Measurements from ENCODE around the gene DOCK4.
"Not testable (repeated sequence)": the region's sequence is repeated elsewhere in the genome, so short reads cannot be mapped to it uniquely, and the experiment has no call there.

Gene DOCK4, protein sequence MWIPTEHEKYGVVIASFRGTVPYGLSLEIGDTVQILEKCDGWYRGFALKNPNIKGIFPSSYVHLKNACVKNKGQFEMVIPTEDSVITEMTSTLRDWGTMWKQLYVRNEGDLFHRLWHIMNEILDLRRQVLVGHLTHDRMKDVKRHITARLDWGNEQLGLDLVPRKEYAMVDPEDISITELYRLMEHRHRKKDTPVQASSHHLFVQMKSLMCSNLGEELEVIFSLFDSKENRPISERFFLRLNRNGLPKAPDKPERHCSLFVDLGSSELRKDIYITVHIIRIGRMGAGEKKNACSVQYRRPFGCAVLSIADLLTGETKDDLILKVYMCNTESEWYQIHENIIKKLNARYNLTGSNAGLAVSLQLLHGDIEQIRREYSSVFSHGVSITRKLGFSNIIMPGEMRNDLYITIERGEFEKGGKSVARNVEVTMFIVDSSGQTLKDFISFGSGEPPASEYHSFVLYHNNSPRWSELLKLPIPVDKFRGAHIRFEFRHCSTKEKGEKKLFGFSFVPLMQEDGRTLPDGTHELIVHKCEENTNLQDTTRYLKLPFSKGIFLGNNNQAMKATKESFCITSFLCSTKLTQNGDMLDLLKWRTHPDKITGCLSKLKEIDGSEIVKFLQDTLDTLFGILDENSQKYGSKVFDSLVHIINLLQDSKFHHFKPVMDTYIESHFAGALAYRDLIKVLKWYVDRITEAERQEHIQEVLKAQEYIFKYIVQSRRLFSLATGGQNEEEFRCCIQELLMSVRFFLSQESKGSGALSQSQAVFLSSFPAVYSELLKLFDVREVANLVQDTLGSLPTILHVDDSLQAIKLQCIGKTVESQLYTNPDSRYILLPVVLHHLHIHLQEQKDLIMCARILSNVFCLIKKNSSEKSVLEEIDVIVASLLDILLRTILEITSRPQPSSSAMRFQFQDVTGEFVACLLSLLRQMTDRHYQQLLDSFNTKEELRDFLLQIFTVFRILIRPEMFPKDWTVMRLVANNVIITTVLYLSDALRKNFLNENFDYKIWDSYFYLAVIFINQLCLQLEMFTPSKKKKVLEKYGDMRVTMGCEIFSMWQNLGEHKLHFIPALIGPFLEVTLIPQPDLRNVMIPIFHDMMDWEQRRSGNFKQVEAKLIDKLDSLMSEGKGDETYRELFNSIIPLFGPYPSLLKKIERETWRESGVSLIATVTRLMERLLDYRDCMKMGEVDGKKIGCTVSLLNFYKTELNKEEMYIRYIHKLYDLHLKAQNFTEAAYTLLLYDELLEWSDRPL (N-terminal part only)

DNA sequence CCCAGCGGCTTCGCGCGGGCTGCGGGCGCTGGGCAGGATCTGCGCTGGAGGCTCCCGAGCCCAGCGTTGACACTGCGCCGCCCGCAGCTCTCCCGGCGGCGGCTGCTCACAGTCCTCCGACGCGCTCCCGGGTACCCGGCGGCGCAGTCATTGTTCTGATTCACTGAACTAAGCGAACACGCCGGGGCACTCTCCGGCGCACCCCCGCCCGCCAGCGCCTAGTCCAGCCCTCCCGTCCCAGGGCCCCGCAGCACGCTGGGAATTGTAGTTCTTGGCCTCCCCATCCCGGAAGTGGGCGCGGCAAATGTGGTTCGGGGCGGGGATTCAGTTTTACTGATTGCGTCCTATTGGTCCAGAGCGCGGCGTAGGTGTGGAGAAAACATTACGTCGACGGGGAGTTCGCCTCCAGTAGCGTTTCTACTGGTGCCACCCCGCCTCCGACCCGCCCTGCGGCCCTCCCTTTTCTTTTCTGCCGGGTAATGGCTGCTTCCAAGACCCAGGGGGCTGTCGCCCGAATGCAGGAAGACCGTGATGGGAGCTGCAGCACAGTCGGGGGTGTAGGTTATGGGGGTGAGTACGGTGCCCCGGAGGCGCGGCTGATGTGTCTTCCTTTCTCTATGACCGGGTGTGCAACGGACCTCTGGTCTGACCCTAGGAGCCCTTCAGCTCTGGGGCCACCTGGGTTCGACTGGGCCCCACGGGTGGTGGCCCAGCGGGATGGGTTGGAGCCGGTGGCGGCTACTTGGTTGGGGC is at the start of gene DOCK4, which contains the start of gene ZNF277:
Gene DOCK4, minus strand, starts transcription at position 162 of the 753 bp plus-strand sequence. CDS start 261 bp downstream, outside the sequence.
Gene ZNF277, plus strand, starts transcription at position 458 of the 753 bp plus-strand sequence. Its CDS starts 22 bp downstream, at position 480.
- TF ChIP-seq ZFX (IDR thresholded peaks at IDR 0.05), result 0 out of 2 replicates have a peak, but pooled peaks have one; percentile 38
- TF ChIP-seq, protein P1, sequence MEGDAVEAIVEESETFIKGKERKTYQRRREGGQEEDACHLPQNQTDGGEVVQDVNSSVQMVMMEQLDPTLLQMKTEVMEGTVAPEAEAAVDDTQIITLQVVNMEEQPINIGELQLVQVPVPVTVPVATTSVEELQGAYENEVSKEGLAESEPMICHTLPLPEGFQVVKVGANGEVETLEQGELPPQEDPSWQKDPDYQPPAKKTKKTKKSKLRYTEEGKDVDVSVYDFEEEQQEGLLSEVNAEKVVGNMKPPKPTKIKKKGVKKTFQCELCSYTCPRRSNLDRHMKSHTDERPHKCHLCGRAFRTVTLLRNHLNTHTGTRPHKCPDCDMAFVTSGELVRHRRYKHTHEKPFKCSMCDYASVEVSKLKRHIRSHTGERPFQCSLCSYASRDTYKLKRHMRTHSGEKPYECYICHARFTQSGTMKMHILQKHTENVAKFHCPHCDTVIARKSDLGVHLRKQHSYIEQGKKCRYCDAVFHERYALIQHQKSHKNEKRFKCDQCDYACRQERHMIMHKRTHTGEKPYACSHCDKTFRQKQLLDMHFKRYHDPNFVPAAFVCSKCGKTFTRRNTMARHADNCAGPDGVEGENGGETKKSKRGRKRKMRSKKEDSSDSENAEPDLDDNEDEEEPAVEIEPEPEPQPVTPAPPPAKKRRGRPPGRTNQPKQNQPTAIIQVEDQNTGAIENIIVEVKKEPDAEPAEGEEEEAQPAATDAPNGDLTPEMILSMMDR (conservative IDR thresholded peaks at IDR 0.05), result no peak; the same call in 1 of the 2 replicates
- H3K27ac ChIP-seq, result peak within 1 kb of the TSS; percentile 69

DNA sequence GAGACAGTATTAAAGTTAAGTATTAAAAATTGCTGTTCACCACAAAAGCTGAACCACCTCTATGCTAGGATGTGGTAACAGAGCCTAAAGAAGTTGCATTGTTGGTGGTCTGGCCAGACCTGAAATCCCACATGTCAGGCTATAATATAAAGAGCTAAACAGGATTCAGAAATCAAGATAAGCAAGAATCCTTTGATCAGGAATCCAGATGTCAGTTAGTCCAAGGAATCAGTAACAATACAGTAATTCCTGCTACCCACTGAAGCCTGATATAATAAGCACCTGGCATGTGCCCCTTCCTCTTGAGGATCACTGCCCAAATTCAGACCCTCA is 49.2 kb upstream of the DOCK4 start:
- no peak for TF ChIP-seq ZFX (IDR thresholded peaks at IDR 0.05)
- TF ChIP-seq, protein P1 (conservative IDR thresholded peaks at IDR 0.05), result no peak
- H3K27ac ChIP-seq, result no peak overlapping the region

DNA sequence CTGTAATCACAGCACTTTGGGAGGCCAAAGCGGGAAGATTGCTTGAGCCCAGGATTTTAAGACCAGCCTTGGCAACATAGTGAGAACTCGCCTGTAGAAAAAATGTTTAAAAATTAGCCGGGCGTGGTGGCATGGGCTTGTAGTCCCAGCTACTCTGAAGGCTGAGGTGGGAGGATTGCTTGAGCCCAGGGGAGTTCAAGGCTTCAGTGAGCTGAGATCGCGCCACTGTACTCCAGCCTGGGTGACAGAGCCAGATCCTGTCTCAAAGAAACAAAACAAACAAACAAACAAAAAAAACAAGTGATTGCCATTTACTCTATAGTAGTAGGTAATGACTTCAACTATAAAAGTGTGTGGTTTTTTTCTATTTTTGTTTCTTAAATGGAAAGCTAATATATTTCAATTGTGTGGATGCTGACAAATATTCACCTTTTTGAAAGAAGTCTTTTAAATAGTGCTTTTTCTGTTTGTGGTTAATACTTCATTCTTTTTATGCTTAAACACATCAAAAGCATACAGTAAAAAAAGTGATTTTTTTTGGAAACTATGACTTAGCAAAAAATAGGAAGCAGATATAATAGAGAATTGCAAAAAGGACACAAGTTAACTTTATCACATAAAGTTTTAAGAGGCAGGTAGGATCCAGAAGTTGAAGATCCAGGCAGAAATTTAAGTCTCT is 48.6 kb upstream of the DOCK4 start:
- H3K27ac ChIP-seq, result peak overlapping the region; percentile 20; the same call in 1 of the 2 replicates
- no peak for TF ChIP-seq ZFX (IDR thresholded peaks at IDR 0.05)
- TF ChIP-seq, protein P1 (conservative IDR thresholded peaks at IDR 0.05), result no peak

DNA sequence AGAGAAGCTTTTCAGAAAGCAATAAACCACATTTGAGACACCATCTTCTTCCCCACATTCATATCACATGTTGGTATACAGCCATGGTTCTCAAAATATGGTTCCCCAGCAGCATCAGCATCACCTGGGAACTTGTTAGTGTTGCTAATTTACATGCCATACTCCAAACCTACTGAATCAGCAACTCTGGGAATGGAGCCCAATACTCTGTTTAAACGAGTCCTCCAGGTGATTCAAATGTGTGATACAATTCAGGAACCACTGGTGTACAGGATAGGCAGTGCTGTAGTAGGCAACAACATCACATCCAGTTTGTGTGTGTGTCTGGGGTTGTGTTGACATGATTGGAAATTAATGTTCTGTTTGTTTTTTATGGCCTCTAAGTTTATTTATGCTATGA is 48.0 kb upstream of the DOCK4 start:
- TF ChIP-seq, protein P1 (conservative IDR thresholded peaks at IDR 0.05), result no peak
- no peak for TF ChIP-seq ZFX (IDR thresholded peaks at IDR 0.05)
- H3K27ac ChIP-seq, result no peak overlapping the region

DNA sequence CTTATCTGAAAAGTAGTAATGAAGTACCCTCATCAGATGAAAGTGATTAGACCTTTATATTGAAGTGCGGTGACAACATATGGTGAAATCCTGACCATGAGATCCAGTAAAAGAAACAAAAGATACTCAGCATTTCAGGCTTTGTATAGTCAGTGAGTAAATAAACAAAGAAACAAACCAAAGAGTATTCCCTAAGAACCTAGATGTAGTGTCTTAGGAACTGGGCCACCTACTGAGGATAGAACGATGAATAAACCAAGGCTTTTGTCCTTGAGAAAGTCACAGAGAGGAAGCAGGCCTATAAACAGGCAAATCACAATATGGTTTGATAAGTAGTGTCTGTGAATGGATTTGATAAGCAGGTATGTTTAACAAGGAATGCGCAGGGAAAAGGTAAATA is 46.5 kb upstream of the DOCK4 start:
- no peak overlapping the region for H3K27ac ChIP-seq
- no peak for TF ChIP-seq ZFX (IDR thresholded peaks at IDR 0.05)
- TF ChIP-seq, protein P1 (conservative IDR thresholded peaks at IDR 0.05), result no peak

DNA sequence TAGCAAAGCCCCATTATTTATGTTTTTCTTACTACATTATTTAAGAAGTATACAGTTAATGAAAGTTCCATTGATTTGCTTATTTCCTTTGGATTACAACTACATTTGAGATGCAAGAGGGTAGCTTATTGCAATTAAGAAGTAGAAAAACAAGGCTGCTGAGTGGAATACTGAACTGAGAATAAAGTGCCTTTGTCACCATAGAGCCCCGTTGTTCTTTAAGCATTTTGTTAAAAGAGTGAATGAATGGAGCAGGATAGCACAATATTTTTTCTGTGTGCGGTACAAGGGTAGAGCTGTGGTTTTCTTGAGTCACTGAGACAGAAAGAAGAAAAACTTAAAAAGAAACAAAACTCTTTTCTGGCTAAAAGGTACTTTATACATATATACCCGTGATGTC is 45.9 kb upstream of the DOCK4 start:
- TF ChIP-seq, protein P1 (conservative IDR thresholded peaks at IDR 0.05), result no peak
- TF ChIP-seq ZFX (IDR thresholded peaks at IDR 0.05), result no peak
- no peak overlapping the region for H3K27ac ChIP-seq

DNA sequence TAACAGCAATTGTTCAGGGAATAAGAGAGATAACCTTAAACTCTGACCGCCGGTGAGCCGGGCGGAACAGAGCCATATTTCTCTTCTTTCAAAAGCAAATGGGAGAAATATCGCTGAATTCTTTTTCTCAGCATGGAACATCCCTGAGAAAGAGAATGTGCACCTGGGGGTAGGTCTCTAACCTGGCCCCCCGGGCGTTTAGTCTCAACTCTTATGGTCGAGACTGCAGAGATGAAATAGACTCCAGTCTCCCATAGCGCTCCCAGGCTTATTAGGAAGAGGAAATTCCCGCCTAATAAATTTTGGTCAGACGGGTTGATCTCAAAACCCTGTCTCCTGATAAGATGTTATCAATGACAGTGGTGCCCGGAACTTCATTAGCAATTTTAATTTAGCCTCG is 43.8 kb upstream of the DOCK4 start:
- H3K27ac ChIP-seq, result not testable (repeated sequence)

Measured in C4-2B (cell line).